ENCODE data around the gene NUP210.

Gene NUP210

DNA sequence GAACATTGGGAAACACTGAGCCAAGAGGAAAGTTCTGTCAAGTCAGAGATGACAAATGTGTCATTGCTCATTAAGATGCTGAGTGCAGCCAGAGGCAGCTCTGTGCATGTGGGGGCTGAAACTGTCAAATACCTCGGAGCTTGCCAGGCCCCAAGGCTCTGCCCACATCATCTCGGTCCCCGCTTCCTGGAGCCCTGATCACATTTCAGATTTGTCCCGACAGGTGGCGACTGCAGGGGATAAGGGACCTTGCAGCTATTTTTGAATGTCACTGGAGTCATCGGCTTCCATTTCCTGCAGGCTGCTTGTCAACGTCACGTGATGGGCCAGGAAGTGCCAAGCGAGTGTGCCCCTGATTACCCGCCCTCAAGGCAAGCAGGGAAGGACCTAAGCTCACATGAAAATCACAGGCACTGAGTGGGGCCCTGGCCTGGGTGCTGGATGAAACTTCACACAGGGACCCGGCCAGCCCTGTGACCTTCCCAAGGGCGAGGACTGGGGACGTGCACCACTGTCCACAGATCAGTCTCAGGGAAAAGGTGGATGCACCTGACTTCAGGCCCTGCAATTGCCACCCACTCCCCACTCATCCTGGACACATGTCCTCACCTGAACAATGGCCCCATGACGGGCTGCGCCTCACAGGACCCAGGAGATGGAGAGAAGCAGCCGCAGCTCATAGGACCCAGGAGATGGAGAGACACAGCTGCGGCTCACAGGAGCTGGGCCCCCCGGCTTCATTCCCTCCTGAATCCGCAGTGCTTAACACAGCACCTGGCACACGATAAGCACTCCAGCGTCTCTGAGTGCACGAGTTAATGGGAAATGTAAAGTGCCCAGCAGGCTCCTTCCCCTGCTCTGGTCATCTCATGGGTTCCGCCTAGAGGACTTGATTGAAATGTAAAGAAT is 73.4 kb downstream of the NUP210 start:
- peak overlapping the region; percentile 79 for H3K27ac ChIP-seq (ENCODE audit: low read depth, low read length, severe bottlenecking)
- WGBS, 2 experiments (ENCODE audit: insufficient coverage in 2 of 2), result 42 to 53% methylated on average over 17 to 23 of the region's 23 CpGs
- peaks cover 39% of the 10 kb centered on the region for H3K4me1 ChIP-seq (ENCODE audit: control insufficient read depth, insufficient read depth, low read length, poor library complexity, severe bottlenecking)
- peaks cover 4% of the 10 kb centered on the region for H3K9me3 ChIP-seq (ENCODE audit: control insufficient read depth, low read length)
- H3K4me3 ChIP-seq (ENCODE audit: extremely low read depth, insufficient read depth, low read length, poor library complexity, severe bottlenecking), result no peak overlapping the region
- no peaks in the 10 kb centered on the region for H3K36me3 ChIP-seq (ENCODE audit: control insufficient read depth, insufficient read depth, low read length)

DNA sequence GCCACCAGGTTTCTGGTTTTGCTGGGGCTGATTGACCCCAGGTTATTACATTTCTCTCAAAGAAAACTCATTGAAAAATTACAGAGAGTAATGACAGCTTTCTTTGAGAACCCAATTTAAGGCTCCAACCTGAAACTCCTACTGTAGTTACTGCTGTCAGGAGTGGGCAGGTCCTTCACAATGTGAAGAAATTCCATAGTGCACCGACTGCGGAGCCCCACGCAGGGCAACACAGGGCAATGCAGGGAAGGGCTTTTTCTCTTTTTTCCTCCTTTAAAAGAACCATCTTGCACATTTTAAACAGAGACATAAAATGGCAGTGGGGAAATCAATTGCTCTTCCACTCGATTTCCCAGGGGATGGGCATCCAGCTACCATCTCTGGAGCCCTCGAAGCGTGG is 74.3 kb downstream of the NUP210 start:
- H3K9me3 ChIP-seq (ENCODE audit: control insufficient read depth, low read length), result peaks cover 4% of the 10 kb centered on the region
- H3K36me3 ChIP-seq (ENCODE audit: control insufficient read depth, insufficient read depth, low read length), result no peaks in the 10 kb centered on the region
- H3K4me3 ChIP-seq (ENCODE audit: extremely low read depth, insufficient read depth, low read length, poor library complexity, severe bottlenecking), result no peak overlapping the region
- peaks cover 39% of the 10 kb centered on the region for H3K4me1 ChIP-seq (ENCODE audit: control insufficient read depth, insufficient read depth, low read length, poor library complexity, severe bottlenecking)
- no peak overlapping the region for H3K27ac ChIP-seq (ENCODE audit: low read depth, low read length, severe bottlenecking)
- 92 to 95% methylated on average over 3 of the region's 6 CpGs for WGBS, 2 experiments (ENCODE audit: insufficient coverage in 2 of 2)

DNA sequence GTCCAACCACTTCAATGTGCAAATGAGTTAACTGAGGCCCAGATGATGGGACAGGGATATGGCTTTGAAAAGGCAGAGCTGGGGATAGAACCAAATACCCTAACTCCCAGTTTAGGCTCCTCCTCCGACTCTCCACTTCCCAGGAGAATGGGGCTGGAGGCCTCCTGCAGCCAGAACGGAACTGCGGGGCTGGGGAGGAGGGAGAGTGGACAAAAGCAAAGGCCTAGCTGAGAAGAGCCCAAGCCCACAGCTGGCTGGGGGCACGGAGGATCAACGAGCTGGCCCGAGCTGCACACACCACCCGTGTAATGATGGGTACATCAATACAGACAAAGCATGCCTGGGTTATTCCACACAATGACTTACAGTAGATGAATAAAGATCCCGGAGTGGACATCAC is 74.8 kb downstream of the NUP210 start:
- H3K9me3 ChIP-seq (ENCODE audit: control insufficient read depth, low read length), result peaks cover 4% of the 10 kb centered on the region
- no peak overlapping the region for H3K4me3 ChIP-seq (ENCODE audit: extremely low read depth, insufficient read depth, low read length, poor library complexity, severe bottlenecking)
- H3K4me1 ChIP-seq (ENCODE audit: control insufficient read depth, insufficient read depth, low read length, poor library complexity, severe bottlenecking), result peaks cover 39% of the 10 kb centered on the region
- H3K36me3 ChIP-seq (ENCODE audit: control insufficient read depth, insufficient read depth, low read length), result no peaks in the 10 kb centered on the region
- H3K27ac ChIP-seq (ENCODE audit: low read depth, low read length, severe bottlenecking), result no peak overlapping the region
- 80 to 96% methylated on average over 1 to 5 of the region's 8 CpGs for WGBS, 2 experiments (ENCODE audit: insufficient coverage in 2 of 2)

DNA sequence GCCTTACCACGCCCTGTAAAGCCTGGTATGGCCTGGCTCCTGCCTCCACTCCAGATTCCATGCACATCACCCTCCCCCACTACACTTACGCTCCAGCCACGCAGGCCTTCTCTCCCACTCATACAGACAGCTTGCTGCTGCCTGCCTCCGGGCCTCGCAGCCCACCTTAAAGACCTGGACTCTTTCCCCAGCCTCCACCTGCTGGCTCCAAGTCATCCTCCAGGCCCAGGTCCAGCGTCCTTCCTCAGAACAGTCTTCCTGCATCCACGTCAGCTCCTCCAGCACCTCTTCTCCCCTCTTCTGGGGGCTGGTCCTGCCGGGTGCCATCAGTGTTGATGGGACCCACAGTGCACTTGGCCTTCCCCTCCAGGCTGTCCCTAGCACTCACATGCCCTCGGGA is 75.5 kb downstream of the NUP210 start:
- 88 to 97% methylated on average over 8 to 9 of the region's 9 CpGs for WGBS, 2 experiments (ENCODE audit: insufficient coverage in 2 of 2)
- no peaks in the 10 kb centered on the region for H3K36me3 ChIP-seq (ENCODE audit: control insufficient read depth, insufficient read depth, low read length)
- H3K9me3 ChIP-seq (ENCODE audit: control insufficient read depth, low read length), result peaks cover 4% of the 10 kb centered on the region

DNA sequence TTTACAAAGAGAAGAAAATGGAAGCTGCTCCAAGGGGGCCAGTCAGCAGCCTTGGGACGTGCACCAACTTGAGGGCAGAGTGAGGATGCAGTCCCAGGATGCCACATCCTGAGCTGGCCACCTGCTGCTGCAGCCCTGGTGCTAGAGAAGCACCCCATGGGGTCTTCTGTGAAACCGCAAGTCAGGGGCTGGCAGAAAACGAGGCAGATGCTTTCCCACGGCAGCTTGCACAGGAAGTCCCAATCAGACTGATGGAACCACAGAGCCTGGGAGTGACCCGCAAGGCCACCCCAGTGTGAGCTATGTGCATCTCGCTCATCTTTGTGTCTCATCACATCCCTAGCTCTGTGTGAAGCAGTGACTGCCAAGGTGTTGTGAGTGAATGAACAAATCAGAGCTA is 76.5 kb downstream of the NUP210 start:
- no peaks in the 10 kb centered on the region for H3K36me3 ChIP-seq (ENCODE audit: control insufficient read depth, insufficient read depth, low read length)

More for the DNA sequence above, 75.5 kb downstream of the NUP210 start:
- H3K4me1 ChIP-seq (ENCODE audit: control insufficient read depth, insufficient read depth, low read length, poor library complexity, severe bottlenecking), result peaks cover 38% of the 10 kb centered on the region
- H3K4me3 ChIP-seq (ENCODE audit: extremely low read depth, insufficient read depth, low read length, poor library complexity, severe bottlenecking), result no peak overlapping the region
- no peak overlapping the region for H3K27ac ChIP-seq (ENCODE audit: low read depth, low read length, severe bottlenecking)

DNA sequence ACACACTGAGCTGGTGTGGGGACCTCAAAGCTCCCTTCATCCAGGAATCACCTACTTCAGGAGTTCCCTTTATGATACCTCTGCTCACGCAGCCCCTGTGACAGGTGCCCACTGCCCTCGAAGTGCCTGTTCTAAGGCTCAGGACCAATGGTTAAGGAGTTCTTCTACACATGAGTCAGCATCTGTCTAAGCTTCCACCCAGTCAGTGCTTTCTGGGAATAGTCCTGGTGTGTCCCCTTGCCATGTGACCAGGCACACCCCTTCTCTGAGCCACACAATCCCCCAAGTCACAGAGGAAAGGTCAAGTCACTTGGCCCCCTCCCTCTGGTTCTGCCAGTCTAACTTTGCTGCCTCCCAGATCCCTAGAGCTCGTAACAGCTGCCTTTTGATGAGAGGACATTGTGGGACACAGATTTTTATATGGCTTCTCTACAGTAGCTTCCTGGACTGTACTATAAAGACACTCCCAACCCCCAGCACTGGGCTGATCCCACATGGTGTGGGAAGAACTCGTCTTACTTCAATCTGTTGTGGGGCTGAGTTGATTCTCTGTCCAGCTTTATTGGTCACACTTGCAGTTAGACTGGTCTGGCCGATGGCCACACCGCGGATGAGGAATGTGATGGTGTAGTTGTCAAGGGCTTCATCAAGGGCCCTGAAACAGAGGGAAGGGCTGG is 78.8 kb downstream of the NUP210 start:
- Histone ChIP-seq H3K4me3 (ENCODE audit: extremely low read depth, insufficient read depth, low read length, poor library complexity, severe bottlenecking) (no peak overlapping the region), H3K36me3 (ENCODE audit: control insufficient read depth, insufficient read depth, low read length) (no peaks in the 10 kb centered on the region), H3K27ac (ENCODE audit: low read depth, low read length, severe bottlenecking) (no peak overlapping the region), H3K9me3 (ENCODE audit: control insufficient read depth, low read length) (peaks cover 4% of the 10 kb centered on the region), H3K4me1 (ENCODE audit: control insufficient read depth, insufficient read depth, low read length, poor library complexity, severe bottlenecking) (peaks cover 5% of the 10 kb centered on the region)
- 86 to 97% methylated on average over 5 to 6 of the region's 7 CpGs for WGBS, 2 experiments (ENCODE audit: insufficient coverage in 2 of 2)

More for the DNA sequence above, 76.5 kb downstream of the NUP210 start:
- Histone ChIP-seq H3K4me1 (ENCODE audit: control insufficient read depth, insufficient read depth, low read length, poor library complexity, severe bottlenecking) (peaks cover 28% of the 10 kb centered on the region), H3K4me3 (ENCODE audit: extremely low read depth, insufficient read depth, low read length, poor library complexity, severe bottlenecking) (no peak overlapping the region), H3K27ac (ENCODE audit: low read depth, low read length, severe bottlenecking) (no peak overlapping the region), H3K9me3 (ENCODE audit: control insufficient read depth, low read length) (peaks cover 4% of the 10 kb centered on the region)
- 77 to 84% methylated on average over 6 of the region's 6 CpGs for WGBS, 2 experiments (ENCODE audit: insufficient coverage in 2 of 2)

DNA sequence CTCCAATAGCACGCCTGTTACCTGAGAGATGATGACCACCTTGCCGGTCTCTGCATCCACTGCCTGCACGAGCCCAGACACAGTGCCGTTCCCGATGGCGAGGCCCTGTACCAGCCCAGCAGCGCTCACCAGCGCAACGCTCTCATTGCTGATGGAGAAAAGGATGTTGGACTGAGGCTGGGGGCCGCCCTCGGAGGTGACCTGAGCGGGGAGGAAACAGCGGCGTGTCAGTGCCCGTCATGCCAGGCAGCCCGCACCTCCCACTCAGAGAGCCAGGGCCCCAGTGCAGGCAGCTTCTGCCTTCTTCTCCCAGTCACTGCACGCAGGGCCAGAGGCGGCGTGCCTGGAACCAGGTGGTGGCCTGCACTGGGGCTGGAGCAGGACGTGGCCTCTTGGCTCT is 80.3 kb downstream of the NUP210 start:
- H3K4me3 ChIP-seq (ENCODE audit: extremely low read depth, insufficient read depth, low read length, poor library complexity, severe bottlenecking), result no peak overlapping the region
- no peaks in the 10 kb centered on the region for H3K36me3 ChIP-seq (ENCODE audit: control insufficient read depth, insufficient read depth, low read length)
- no peaks in the 10 kb centered on the region for H3K4me1 ChIP-seq (ENCODE audit: control insufficient read depth, insufficient read depth, low read length, poor library complexity, severe bottlenecking)
- WGBS, 2 experiments (ENCODE audit: insufficient coverage in 2 of 2), result 97% methylated on average over 20 of the region's 20 CpGs
- no peak overlapping the region for H3K27ac ChIP-seq (ENCODE audit: low read depth, low read length, severe bottlenecking)
- H3K9me3 ChIP-seq (ENCODE audit: control insufficient read depth, low read length), result peaks cover 4% of the 10 kb centered on the region

DNA sequence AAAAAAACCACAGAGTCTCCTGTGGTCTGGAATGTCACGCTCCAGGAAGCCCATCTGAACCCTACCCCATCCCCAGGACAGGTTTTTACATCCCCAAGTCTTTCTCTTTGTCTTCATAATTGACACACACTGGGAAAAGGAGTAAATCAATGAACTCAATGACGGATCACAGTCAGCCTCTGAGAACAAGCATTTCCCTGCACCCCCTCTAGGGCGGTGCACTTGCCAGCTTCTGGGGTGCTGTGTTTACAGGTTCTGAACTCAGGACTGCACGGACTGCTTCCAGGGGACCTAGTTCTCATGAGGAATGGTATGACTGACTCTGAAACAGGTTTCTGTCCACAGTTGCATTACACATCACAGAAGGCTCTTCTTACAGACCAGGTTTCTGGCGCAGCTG is 81.1 kb downstream of the NUP210 start:
- Histone ChIP-seq H3K9me3 (ENCODE audit: control insufficient read depth, low read length) (peaks cover 4% of the 10 kb centered on the region), H3K4me3 (ENCODE audit: extremely low read depth, insufficient read depth, low read length, poor library complexity, severe bottlenecking) (no peak overlapping the region), H3K36me3 (ENCODE audit: control insufficient read depth, insufficient read depth, low read length) (no peaks in the 10 kb centered on the region), H3K4me1 (ENCODE audit: control insufficient read depth, insufficient read depth, low read length, poor library complexity, severe bottlenecking) (no peaks in the 10 kb centered on the region), H3K27ac (ENCODE audit: low read depth, low read length, severe bottlenecking) (no peak overlapping the region)
- 90 to 92% methylated on average over 3 of the region's 5 CpGs for WGBS, 2 experiments (ENCODE audit: insufficient coverage in 2 of 2)

DNA sequence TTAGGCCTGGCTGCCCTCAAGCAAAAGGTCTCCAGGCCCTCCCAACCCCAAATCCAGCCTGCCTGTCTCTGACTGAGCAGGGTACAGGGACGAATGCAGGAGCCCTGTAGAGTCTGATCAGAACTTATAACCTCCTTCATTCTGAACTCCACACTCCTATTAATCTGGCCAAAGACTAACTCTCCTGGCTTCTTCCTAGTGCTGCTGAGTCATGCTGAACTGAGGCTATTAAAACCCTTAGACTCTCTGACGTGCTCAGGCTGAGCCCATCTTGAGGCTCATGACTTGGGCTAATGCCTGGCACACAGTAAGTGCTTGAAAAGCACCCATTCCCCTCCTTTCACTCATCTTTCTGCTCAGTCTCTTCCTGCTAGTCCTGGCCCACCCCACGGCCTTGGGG is 81.9 kb downstream of the NUP210 start:
- Histone ChIP-seq H3K27ac (ENCODE audit: low read depth, low read length, severe bottlenecking) (no peak overlapping the region), H3K4me3 (ENCODE audit: extremely low read depth, insufficient read depth, low read length, poor library complexity, severe bottlenecking) (no peak overlapping the region), H3K36me3 (ENCODE audit: control insufficient read depth, insufficient read depth, low read length) (no peaks in the 10 kb centered on the region), H3K9me3 (ENCODE audit: control insufficient read depth, low read length) (peaks cover 4% of the 10 kb centered on the region), H3K4me1 (ENCODE audit: control insufficient read depth, insufficient read depth, low read length, poor library complexity, severe bottlenecking) (no peaks in the 10 kb centered on the region)
- 75 to 87% methylated on average over 2 to 3 of the region's 3 CpGs for whole genome bisulfite sequencing, 2 experiments (ENCODE audit: insufficient coverage in 2 of 2)

DNA sequence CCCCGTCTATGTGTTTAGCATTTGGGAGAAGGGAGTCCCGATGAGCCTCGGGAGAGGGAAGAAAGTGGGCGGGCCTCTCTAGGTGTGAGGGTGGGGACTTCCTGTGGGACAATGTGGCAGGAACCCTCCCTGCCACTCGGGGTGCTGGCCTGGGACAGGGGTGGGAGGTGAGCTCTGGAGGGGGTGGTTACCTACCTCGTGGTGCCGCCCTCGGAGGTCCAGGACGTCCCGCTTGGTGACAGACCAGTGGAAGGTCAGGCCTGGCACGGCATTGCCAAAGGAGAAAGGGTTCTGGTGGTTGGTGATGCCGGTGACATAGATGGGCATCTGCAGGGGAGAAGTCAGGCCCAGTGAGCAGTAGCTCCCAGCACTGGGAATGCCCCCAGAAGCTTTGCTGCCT is 83.5 kb downstream of the NUP210 start:
- Histone ChIP-seq H3K9me3 (ENCODE audit: control insufficient read depth, low read length) (no peaks in the 10 kb centered on the region), H3K4me1 (ENCODE audit: control insufficient read depth, insufficient read depth, low read length, poor library complexity, severe bottlenecking) (no peaks in the 10 kb centered on the region), H3K4me3 (ENCODE audit: extremely low read depth, insufficient read depth, low read length, poor library complexity, severe bottlenecking) (no peak overlapping the region), H3K36me3 (ENCODE audit: control insufficient read depth, insufficient read depth, low read length) (no peaks in the 10 kb centered on the region), H3K27ac (ENCODE audit: low read depth, low read length, severe bottlenecking) (no peak overlapping the region)
- WGBS, 2 experiments (ENCODE audit: insufficient coverage in 2 of 2), result 93 to 96% methylated on average over 8 to 12 of the region's 12 CpGs

DNA sequence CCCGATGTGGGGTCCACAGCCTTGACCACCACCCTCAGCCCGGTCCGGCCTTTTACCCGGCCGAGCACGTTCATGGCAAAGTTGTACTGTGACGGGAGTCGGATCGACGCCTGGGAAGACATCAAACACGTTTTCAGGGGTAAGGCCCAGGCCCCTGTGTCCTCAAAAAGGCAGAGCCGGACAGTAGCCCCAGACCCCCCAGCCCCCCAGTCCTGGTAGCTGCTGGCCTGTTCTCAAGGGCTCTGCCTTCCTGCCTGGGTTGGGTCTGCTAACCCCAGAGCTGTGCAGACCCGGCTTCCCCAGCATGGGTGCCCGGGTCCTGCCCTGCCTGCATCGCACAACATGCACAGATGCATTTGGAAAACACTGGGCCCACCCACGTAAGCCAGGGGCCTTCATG is 84.6 kb downstream of the NUP210 start:
- no peaks in the 10 kb centered on the region for H3K36me3 ChIP-seq (ENCODE audit: control insufficient read depth, insufficient read depth, low read length)
- WGBS, 2 experiments (ENCODE audit: insufficient coverage in 2 of 2), result 94 to 95% methylated on average over 14 of the region's 16 CpGs
- no peak overlapping the region for H3K4me3 ChIP-seq (ENCODE audit: extremely low read depth, insufficient read depth, low read length, poor library complexity, severe bottlenecking)
- no peak overlapping the region for H3K27ac ChIP-seq (ENCODE audit: low read depth, low read length, severe bottlenecking)
- no peaks in the 10 kb centered on the region for H3K4me1 ChIP-seq (ENCODE audit: control insufficient read depth, insufficient read depth, low read length, poor library complexity, severe bottlenecking)
- H3K9me3 ChIP-seq (ENCODE audit: control insufficient read depth, low read length), result no peaks in the 10 kb centered on the region

Measured in mesodermal cell (in vitro differentiated cells).